Naive thymus-derived CD4-positive, alpha-beta T cell (primary cell): ENCODE data around the gene SLITRK5. TPM values are rescaled to one million over a fixed set of nuclear protein-coding genes. Genes with fewer than 3 reads are reported as not detected.
A peak's percentile ranks its signal among the peaks of the same experiment; 100 is the strongest.

Experiments used
- ATAC-seq: fragments of 150-1000 bp; cut with Tn5 transposase; 2 replicates; pipeline ENCODE4 v1.10.0; 2021; ENCODE audit warnings: mild to moderate bottlenecking, moderate library complexity
- CTCF ChIA-PET: fragments of 350-600 bp; sonication (Branson Sonifier 250); formaldehyde crosslinking; loops from one replicate; lab custom pipeline; 2021; ENCODE audit warnings: antibody characterized with exemption; lab: Charles Lee
- POLR2A ChIA-PET: fragments of 350-600 bp; sonication (Branson Sonifier 250); formaldehyde crosslinking; loops from one replicate; lab custom pipeline; 2021; ENCODE audit warnings: antibody characterized with exemption, inconsistent platforms; lab: Charles Lee
- DNase-seq, 9 donors: peaks; one replicate each; pipeline versions ENCODE4 v3.0.0 to v3.0.0-alpha.2; 2020 to 2022; ENCODE audit warnings: mixed read lengths in 1 of 9
- H3K27ac ChIP-seq: one replicate; pipeline ENCODE4 v1.7.0; 2013; ENCODE audit warnings: mild to moderate bottlenecking, low read depth, low read length, moderate library complexity
- H3K27me3 ChIP-seq, 2 donors: one replicate each; pipeline ENCODE4 v1.7.0; 2013; ENCODE audit warnings: low read length in 2 of 2, mild to moderate bottlenecking in 2 of 2, moderate library complexity in 2 of 2; ENCODE audit not compliant: control insufficient read depth in 2 of 2, insufficient read depth in 2 of 2
- H3K36me3 ChIP-seq, 3 experiments: 1 replicate in 2 of 3; 2 replicates in 1 of 3; pipeline ENCODE4 v1.7.0; 2013; ENCODE audit warnings: low read length in 3 of 3, mild to moderate bottlenecking in 3 of 3, moderate library complexity in 1 of 3; ENCODE audit not compliant: insufficient read depth in 3 of 3, control insufficient read depth in 2 of 3
- H3K4me1 ChIP-seq, 2 donors: one replicate each; pipeline ENCODE4 v1.7.0; 2013; ENCODE audit warnings: low read length in 2 of 2, mild to moderate bottlenecking in 2 of 2, moderate library complexity in 1 of 2; ENCODE audit not compliant: control insufficient read depth in 2 of 2, insufficient read depth in 2 of 2
- H3K4me3 ChIP-seq: 2 replicates; pipeline ENCODE4 v1.7.0; 2013; ENCODE audit warnings: mild to moderate bottlenecking, low read length
- H3K9me3 ChIP-seq, 3 experiments: 1 replicate in 2 of 3; 2 replicates in 1 of 3; pipeline ENCODE4 v1.7.0; 2013; ENCODE audit warnings: low read length in 3 of 3; ENCODE audit not compliant: control insufficient read depth in 2 of 3
- H3K27ac Mint-ChIP-seq, 9 donors: one replicate each; pipeline ENCODE4 v1.8.0; 2020 to 2022; ENCODE audit warnings: mixed read lengths in 9 of 9, mild to moderate bottlenecking in 8 of 9, moderate library complexity in 5 of 9, inconsistent platforms in 2 of 9
- H3K27me3 Mint-ChIP-seq, 5 donors: one replicate each; pipeline ENCODE4 v1.8.0; 2021 to 2022; ENCODE audit warnings: mixed read lengths in 5 of 5, mild to moderate bottlenecking in 1 of 5
- H3K36me3 Mint-ChIP-seq, 5 donors: one replicate each; pipeline ENCODE4 v1.8.0; 2020 to 2022; ENCODE audit warnings: mixed read lengths in 5 of 5, mild to moderate bottlenecking in 3 of 5, inconsistent platforms in 1 of 5
- H3K4me1 Mint-ChIP-seq, 7 donors: one replicate each; pipeline ENCODE4 v1.8.0; 2020 to 2022; ENCODE audit warnings: mixed read lengths in 7 of 7, mild to moderate bottlenecking in 3 of 7, inconsistent platforms in 1 of 7
- H3K4me3 Mint-ChIP-seq, 10 donors: one replicate each; pipeline ENCODE4 v1.8.0; 2020 to 2022; ENCODE audit warnings: mild to moderate bottlenecking in 10 of 10, mixed read lengths in 10 of 10, moderate library complexity in 6 of 10, inconsistent platforms in 2 of 10
- H3K9me3 Mint-ChIP-seq, 11 donors: one replicate each; pipeline ENCODE4 v1.8.0; 2020 to 2022; ENCODE audit warnings: mixed read lengths in 11 of 11, mild to moderate bottlenecking in 4 of 11, inconsistent platforms in 1 of 11, moderate library complexity in 1 of 11
- intact Hi-C, 2 donors: fragments of 100-400 bp; cut with micrococcal nuclease; formaldehyde crosslinking; loops; one replicate each; pipeline ENCODE4 v1.15.1; 2023
- polyA plus RNA-seq, 2 donors: library from polyadenylated mRNA; unstranded; fragments of 300-500 nt; fragmentation: Illumina TruSeq; gene quantifications; one replicate each; pipeline ENCODE4 v1.2.3, GENCODE V29; 2021
- total RNA-seq, 6 experiments: library from RNA in 5 of 6; stranded (reverse) in 5 of 6; gene quantifications; 1 replicate in 5 of 6; 2 replicates in 1 of 6; pipeline ENCODE4 v1.2.3 and lab custom pipeline; 2021 to 2026

Gene SLITRK5
- under 1 TPM in 4 of 5 experiments, not detected in 1; 0.05 to 0.12 (median 0.05) TPM for total RNA-seq
- not detected for polyA plus RNA-seq
- not detected for total RNA-seq (lab: John Stamatoyannopoulos, UW)

- Histone ChIP-seq H3K4me3 (peak within 1 kb of the TSS; percentile 30), H3K36me3 (no peaks in the 10 kb centered on the region), H3K4me1 (no peaks in the 10 kb centered on the region), H3K9me3 (no peaks in the 10 kb centered on the region), H3K27ac (no peak within 1 kb of the TSS), H3K27me3 (peaks cover 5 to 28% of the 10 kb centered on the region in 2 donors)
- intact Hi-C loops = loop anchor here in 1 of 2 donors (2.0 kb wide), 1 partner anchor 1396 kb away; no protein-coding TSS in a partner anchor
- peaks cover 8 to 36% (median 23%) of the 10 kb centered on the region in 7 donors for H3K4me1 Mint-ChIP-seq
- ATAC-seq = peak; percentile 90
- H3K9me3 Mint-ChIP-seq = peaks cover 0 to 20% (median 6%) of the 10 kb centered on the region in 11 donors
- POLR2A ChIA-PET = no interaction called here
- DNase-seq = peak in 5 of 9 donors; percentile 18 to 60 (median 24)
- H3K4me3 Mint-ChIP-seq = peak within 1 kb of the TSS; percentile 61 to 87 (median 78)
- H3K27me3 Mint-ChIP-seq = peaks cover 36 to 61% (median 53%) of the 10 kb centered on the region in 5 donors
- CTCF ChIA-PET = no interaction called here
- no peak within 1 kb of the TSS for H3K27ac Mint-ChIP-seq
- H3K36me3 Mint-ChIP-seq = peaks cover 0 to 4% (median 0%) of the 10 kb centered on the region in 5 donors
Measured at GRCh38 chr13:87671031-87671752, at the start of gene SLITRK5. TSS of gene SLITRK5 (plus strand) at chr13:87671371. CDS start at chr13:87675389, 4,018 bp downstream.

- H3K27ac Mint-ChIP-seq = no peak overlapping the region
- no peak for ATAC-seq
- CTCF ChIA-PET = no interaction called here
Measured at GRCh38 chr13:87622971-87623370, 48.2 kb upstream of the SLITRK5 start.

GRCh38 chr13:87656306-87656705 is 14.9 kb upstream of the SLITRK5 start:
- no peaks in the 10 kb centered on the region for H3K4me1 ChIP-seq
- CTCF ChIA-PET = no interaction called here
- Mint-ChIP-seq H3K27me3 (no peaks in the 10 kb centered on the region), H3K4me3 (no peak overlapping the region), H3K27ac (no peak overlapping the region), H3K36me3 (no peaks in the 10 kb centered on the region), H3K4me1 (no peaks in the 10 kb centered on the region), H3K9me3 (no peaks in the 10 kb centered on the region)
- no peak for DNase-seq
- no peaks in the 10 kb centered on the region for H3K27me3 ChIP-seq
- no peaks in the 10 kb centered on the region for H3K36me3 ChIP-seq
- intact Hi-C loops = no loop called here
- no peak for ATAC-seq
- POLR2A ChIA-PET = no interaction called here
- no peak overlapping the region for H3K4me3 ChIP-seq
- H3K27ac ChIP-seq = no peak overlapping the region
- H3K9me3 ChIP-seq = no peaks in the 10 kb centered on the region

More at GRCh38 chr13:87622971-87623370, 48.2 kb upstream of the SLITRK5 start:
- Histone ChIP-seq H3K27me3 (no peaks in the 10 kb centered on the region), H3K9me3 (no peaks in the 10 kb centered on the region), H3K4me1 (no peaks in the 10 kb centered on the region), H3K27ac (no peak overlapping the region), H3K4me3 (no peak overlapping the region), H3K36me3 (no peaks in the 10 kb centered on the region)
- POLR2A ChIA-PET = no interaction called here
- H3K27me3 Mint-ChIP-seq = no peaks in the 10 kb centered on the region
- intact Hi-C loops = no loop called here
- H3K9me3 Mint-ChIP-seq = peaks cover 0 to 3% (median 0%) of the 10 kb centered on the region in 11 donors
- H3K36me3 Mint-ChIP-seq = no peaks in the 10 kb centered on the region
- no peak for DNase-seq
- no peak overlapping the region for H3K4me3 Mint-ChIP-seq
- H3K4me1 Mint-ChIP-seq = no peaks in the 10 kb centered on the region

- Mint-ChIP-seq H3K9me3 (no peaks in the 10 kb centered on the region), H3K27me3 (peaks cover 0 to 4% (median 3%) of the 10 kb centered on the region in 5 donors), H3K4me1 (no peaks in the 10 kb centered on the region), H3K36me3 (no peaks in the 10 kb centered on the region), H3K27ac (no peak overlapping the region), H3K4me3 (no peak overlapping the region)
- H3K9me3 ChIP-seq = no peaks in the 10 kb centered on the region
- H3K36me3 ChIP-seq = no peaks in the 10 kb centered on the region
- no peak overlapping the region for H3K27ac ChIP-seq
- CTCF ChIA-PET = no interaction called here
- no peaks in the 10 kb centered on the region for H3K27me3 ChIP-seq
- DNase-seq = no peak
- ATAC-seq = no peak
- no peak overlapping the region for H3K4me3 ChIP-seq
- POLR2A ChIA-PET = no interaction called here
- H3K4me1 ChIP-seq = no peaks in the 10 kb centered on the region
- intact Hi-C loops = loop anchor here in 1 of 2 donors (10.0 kb wide), 1 partner anchor 787 kb away; no protein-coding TSS in a partner anchor
Measured at GRCh38 chr13:87661471-87661870, 9.7 kb upstream of the SLITRK5 start.

GRCh38 chr13:87666831-87667230 is 4.3 kb upstream of the SLITRK5 start:
- intact Hi-C loops = loop anchor here in 1 of 2 donors (10.0 kb wide), 1 partner anchor 792 kb away; no protein-coding TSS in a partner anchor
- no peaks in the 10 kb centered on the region for H3K36me3 ChIP-seq
- POLR2A ChIA-PET = no interaction called here
- no peaks in the 10 kb centered on the region for H3K36me3 Mint-ChIP-seq
- H3K4me3 Mint-ChIP-seq = no peak overlapping the region
- no peak for ATAC-seq
- CTCF ChIA-PET = no interaction called here
- no peaks in the 10 kb centered on the region for H3K27me3 ChIP-seq
- no peak overlapping the region for H3K27ac ChIP-seq
- H3K9me3 ChIP-seq = no peaks in the 10 kb centered on the region
- peaks cover 0 to 6% (median 0%) of the 10 kb centered on the region in 11 donors for H3K9me3 Mint-ChIP-seq
- no peaks in the 10 kb centered on the region for H3K4me1 ChIP-seq
- no peak overlapping the region for H3K4me3 ChIP-seq
- no peak for DNase-seq
- peaks cover 13 to 26% (median 16%) of the 10 kb centered on the region in 5 donors for H3K27me3 Mint-ChIP-seq
- H3K27ac Mint-ChIP-seq = no peak overlapping the region
- peaks cover 4 to 13% (median 9%) of the 10 kb centered on the region in 7 donors for H3K4me1 Mint-ChIP-seq

GRCh38 chr13:87667686-87668085 is 3.5 kb upstream of the SLITRK5 start:
- H3K9me3 Mint-ChIP-seq = peaks cover 0 to 8% (median 2%) of the 10 kb centered on the region in 11 donors
- ATAC-seq (no peak), DNase-seq (no peak)
- H3K36me3 ChIP-seq = no peaks in the 10 kb centered on the region
- H3K27ac Mint-ChIP-seq = no peak overlapping the region
- no peaks in the 10 kb centered on the region for H3K27me3 ChIP-seq
- CTCF ChIA-PET = no interaction called here
- no peaks in the 10 kb centered on the region for H3K4me1 ChIP-seq
- intact Hi-C loops = loop anchor here in 1 of 2 donors (10.0 kb wide), 1 partner anchor 793 kb away; no protein-coding TSS in a partner anchor
- no peak overlapping the region for H3K4me3 Mint-ChIP-seq
- H3K9me3 ChIP-seq = no peaks in the 10 kb centered on the region
- peaks cover 13 to 29% (median 19%) of the 10 kb centered on the region in 5 donors for H3K27me3 Mint-ChIP-seq
- H3K36me3 Mint-ChIP-seq = peaks cover 0 to 3% (median 0%) of the 10 kb centered on the region in 5 donors
- POLR2A ChIA-PET = no interaction called here
- no peak overlapping the region for H3K4me3 ChIP-seq
- H3K4me1 Mint-ChIP-seq = peaks cover 5 to 16% (median 12%) of the 10 kb centered on the region in 7 donors
- no peak overlapping the region for H3K27ac ChIP-seq
